ENCODE results near the gene RARA.

DNA sequence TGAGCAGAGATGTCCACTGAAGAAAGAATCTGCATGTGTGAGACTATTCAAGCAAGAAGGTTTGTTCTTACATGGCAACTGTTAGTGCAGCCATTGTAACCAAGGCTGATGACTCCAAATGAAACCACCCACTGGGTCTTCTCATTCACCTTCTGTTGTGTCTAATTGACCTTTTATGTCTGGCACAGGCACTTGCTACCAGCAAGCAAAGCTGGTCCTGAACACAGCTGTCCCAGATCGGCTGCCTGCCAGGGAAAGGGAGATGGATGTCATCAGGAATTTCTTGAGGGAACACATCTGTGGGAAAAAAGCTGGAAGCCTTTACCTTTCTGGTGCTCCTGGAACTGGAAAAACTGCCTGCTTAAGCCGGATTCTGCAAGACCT is 17.7 kb upstream of the RARA start:
- TF ChIP-seq ZNF274 (IDR thresholded peaks at IDR 0.05; ENCODE audit: low read depth, low read length): no peak
- TF ChIP-seq YY1 (IDR thresholded peaks at IDR 0.05; ENCODE audit: insufficient read depth, insufficient read length): no peak
- no peak for TF ChIP-seq SUZ12 (IDR thresholded peaks at IDR 0.05; ENCODE audit: extremely low read depth, insufficient read depth, insufficient read length)
